ENCODE results near the gene GOLT1B.
A peak's percentile ranks its signal among the peaks of the same experiment; 100 is the strongest.

Gene GOLT1B

DNA sequence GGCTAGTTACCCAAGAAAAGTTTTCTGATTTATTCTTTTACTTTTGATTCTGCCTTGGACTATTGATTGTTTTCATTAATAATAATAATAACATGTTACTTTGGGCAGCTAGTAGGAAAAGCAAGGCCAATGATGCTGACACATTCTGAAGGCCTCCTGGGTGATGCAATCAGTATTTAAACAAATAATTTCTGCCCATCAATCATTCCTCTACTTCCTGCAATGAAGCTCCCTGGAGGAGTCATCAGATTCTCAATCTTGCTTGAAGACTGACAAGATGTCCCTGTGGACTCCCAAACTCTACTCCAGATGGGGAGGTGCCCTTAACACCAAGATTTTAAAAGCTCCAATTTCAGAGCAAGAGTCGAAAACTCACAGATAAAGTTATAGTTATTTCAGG is 24.5 kb downstream of the GOLT1B start, which contains the start of gene SPX:
Gene SPX (plus strand): TSS at position 244 of the 400 bp plus-strand sequence. CDS start 177 bp downstream, outside the sequence.
- DNase-seq = no peak

DNA sequence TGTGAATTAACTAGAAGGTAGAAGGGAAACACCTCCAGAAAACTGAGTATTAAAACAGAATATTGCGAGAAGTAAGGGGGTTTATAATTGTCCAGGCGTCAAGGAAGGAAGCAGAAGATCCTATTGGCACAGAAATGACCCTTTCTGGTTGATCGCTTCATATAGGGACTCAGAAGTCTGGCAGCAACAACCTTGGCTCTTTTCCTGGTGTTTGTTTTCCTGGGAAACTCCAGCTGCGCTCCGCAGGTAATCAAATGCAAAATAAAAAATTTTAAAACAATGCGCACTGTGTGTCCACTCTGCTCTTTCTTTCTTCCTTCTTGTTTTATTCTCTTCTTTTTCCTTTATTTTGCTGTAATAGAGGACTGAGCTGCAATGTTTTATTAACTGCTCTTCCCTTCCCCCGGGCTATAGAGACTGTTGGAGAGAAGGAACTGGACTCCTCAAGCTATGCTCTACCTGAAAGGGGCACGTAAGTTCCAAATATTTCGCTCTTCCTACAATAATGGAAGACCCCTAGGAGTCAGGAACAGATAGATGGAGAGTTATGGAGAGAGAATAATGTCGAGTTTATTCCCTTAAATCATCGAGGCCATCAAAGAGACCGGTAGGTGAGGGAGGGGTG is 25.2 kb downstream of the GOLT1B start:
- no peak for DNase-seq

DNA sequence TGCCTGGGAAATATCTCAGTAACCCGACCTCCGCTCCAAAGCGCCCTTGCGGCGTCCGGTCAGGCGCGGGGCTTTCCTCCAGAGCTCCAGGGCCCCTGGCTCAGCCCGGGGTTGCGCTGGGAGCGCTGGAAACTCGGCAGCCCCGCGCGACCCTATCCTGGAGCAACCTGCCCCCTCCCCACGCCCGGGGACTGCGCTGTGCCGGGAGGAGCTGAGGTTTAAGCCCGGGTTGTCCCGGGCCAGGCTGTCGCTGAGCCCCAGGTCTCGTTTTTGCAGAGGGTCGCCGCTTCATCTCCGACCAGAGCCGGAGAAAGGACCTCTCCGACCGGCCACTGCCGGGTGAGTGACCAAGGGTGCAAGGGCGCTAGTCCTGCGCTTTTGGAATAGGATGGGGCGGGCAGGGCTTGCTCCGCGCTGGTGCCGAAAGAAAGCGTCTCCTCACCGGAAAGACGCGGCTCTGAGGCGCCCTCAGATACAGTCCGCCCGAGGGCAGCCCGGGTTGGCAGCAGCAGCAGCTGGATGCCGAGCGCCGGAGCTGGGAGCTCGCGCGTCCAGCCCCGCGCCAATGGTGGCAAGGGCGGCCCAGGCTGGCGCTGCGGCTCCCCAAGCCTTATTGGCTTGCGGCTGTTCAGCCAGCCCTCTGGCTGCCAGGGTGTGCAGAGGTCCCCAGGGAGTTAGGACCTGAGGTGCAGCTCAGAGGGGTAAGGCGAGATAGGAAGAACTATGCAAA is 26.0 kb downstream of the GOLT1B start:
- DNase-seq = peak; percentile 20

DNA sequence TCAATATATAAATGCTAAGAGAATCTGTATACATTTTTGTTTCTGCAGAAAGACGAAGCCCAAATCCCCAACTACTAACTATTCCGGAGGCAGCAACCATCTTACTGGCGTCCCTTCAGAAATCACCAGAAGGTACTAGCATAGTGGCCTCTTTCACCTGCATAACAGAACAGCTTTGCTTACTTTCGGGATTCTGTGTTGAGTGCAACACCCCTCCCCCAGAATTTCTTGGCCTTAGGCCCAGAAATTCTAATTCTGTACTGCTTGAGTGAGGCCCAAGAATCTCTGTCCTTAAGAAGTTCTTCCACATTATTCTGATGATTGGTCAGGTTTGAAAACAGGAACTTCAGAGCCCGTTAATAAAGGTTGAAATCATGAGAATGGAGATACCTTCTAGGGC is 27.4 kb downstream of the GOLT1B start:
- DNase-seq = no peak

DNA sequence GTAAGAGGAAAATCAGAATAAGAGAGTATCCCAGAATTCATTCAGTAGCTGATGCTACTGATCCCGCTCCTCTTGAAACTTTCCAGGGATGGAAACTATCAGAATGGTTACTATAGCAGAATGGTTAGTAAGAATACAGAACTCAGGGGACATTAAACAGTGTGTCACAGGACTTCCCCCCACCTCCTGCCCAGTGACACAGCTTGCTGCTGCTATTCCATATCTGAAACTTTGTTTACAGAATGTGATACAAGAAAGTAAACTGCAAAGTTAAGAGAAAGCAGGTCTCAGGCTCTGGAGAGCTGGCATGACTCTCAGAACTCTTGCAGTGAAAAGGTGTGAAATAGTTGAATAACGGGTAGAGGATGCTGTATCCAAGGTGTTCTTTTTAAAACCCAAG is 27.9 kb downstream of the GOLT1B start:
- no peak for DNase-seq

DNA sequence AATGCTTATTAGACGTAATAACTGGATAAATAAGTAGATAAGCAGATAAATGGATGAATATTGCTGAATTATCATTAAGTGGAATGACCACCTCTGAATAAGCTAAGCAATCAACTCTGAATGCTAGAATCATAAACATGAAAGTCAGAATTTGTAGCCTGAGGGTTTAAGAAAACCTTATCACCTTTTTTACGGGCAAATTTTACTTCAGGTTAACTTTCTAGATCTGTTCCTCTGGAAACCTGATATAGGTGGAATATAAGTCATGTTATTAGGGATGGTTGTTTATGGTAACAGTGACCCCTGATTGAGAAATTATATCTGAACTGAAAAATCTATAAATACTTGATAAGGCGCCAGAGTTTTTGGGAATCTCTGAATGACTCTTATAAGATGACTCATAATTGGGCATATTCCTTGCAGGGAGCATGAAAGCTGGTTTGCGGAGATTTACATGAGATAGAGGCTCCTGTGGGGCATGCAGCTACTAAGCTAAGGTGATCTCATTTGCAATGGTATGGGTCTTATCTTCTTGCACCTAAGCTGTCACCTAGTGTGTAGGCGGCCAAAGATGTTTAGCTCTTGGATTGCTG is 36.6 kb downstream of the GOLT1B start:
- DNase-seq = no peak

DNA sequence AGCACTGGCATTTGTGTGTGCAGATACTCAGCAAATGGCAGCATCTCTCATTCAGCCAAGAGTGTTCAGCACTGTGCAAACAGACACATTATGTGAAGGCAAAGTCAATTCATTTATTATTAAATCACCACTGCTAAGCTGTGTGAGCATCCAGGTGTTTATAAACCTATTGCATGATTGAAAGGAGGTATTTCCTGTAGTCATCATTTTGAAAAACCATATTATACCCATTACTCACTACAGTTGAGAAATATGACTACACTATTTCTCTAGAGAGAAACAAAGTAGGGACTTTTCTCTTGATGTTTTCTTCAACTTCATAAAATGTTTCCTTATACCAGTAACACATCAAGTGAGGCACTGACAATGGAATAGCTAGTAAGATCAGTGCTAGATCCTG is 38.2 kb downstream of the GOLT1B start:
- DNase-seq = no peak

DNA sequence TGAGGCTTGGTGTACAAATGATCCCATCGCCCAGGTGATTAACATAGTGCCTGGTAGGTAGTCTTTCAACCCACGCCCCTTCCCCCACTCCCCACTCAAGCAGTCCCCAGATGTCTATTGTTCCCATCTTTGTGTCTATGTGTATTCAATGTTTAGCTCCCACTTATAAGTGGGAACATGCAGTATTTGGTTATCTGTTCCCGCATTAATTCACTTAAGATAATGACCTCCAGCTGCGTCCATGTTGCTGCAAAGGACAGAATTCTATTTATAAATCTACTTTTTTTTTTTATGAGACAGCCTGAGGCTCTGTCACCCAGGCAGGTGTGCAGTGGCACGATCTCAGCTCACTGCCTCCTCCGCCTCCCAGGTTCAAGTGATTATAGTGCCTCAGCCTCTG is 40.2 kb downstream of the GOLT1B start:
- DNase-seq = no peak

DNA sequence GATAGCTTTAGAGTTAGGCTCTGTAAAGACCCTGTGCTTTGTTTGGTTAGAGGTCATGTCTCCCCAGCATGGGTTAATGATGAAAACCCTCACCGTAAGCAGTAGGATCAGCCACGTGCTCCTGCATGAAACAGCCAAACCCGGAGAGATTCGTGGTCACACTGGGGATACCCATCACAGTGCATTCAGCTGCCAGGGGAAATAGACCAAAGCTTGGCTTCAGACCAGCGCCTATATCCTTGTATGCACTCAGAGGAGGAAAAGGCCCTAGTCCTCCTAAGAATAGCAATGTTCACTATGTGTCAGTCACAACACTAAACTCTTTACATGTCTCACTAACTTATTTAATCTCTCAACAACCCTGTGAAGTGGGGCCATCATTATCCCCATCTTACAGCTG is 40.8 kb downstream of the GOLT1B start:
- DNase-seq = no peak

DNA sequence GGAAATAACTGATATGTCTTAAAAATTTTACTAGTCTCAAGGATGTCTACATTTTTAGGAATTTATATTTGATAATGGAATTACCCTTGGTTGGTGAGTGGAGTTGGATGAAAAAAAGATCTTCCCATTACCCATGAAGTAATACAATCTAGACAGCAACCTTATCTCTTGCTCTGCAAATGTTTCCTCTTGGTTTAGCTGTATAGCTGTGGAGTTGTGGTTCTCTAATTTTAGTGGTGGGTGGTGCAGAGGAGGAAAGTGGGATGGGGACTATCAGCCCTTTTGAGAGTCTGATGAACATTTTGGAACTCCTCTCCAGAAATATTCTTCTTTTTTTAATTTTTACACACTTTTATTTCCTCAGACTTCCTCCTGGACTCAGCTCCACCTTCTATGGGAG is 41.6 kb downstream of the GOLT1B start:
- no peak for DNase-seq

DNA sequence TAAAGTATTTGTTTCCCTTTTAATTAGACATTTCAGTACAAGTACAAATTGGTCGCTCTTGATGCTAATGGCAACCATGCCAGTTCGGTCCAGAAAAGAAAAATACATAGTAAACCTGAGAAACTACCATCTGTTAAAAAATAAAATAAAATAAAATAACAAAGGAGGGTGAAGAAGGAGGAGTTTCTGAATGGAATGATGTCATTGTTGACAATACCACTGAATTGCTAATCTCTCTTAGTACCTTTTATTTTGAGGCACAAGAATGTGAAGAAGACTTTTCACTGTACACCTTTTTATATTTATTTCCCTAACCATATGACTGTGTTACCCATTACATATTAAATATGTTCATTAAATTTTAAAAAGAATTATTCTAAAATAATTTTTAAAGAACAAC is 44.0 kb downstream of the GOLT1B start:
- no peak for DNase-seq

DNA sequence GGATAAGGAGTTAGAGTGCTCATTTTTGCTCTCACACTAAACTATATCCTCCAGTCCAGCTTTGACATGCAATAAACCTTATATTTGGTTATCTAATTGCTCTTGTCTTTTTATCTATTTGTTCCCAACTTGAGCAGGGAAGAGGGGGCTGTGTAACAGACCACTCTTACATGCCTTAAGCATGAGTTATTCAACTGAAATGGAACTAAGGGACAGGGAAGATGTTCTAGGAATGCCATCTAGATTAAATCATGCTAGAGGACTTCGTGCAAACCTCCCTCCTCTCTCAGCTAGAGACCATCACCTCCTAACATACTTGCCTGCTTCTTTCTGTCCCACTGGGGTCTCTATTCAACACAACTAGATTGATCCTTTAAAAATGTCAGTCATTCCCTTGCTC is 45.1 kb downstream of the GOLT1B start:
- DNase-seq = no peak

DNA sequence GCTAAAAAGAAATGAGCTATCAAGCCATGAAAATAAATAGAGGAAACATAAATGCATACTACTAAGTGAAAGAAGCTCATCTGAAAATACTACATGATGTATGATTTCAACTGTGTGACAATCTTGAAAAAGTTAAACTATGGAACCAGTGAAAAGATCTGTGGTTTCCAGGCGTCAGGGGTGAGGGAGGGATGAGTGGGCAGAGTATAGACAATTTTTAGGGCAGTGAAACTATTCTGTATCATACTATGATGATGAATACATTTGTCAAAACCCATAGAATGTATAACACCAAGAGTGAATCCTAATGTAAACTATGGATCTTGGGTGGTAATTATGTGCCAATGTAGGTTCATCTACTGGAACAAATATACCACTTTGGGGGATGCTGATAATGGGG is 45.8 kb downstream of the GOLT1B start:
- DNase-seq = no peak

DNA sequence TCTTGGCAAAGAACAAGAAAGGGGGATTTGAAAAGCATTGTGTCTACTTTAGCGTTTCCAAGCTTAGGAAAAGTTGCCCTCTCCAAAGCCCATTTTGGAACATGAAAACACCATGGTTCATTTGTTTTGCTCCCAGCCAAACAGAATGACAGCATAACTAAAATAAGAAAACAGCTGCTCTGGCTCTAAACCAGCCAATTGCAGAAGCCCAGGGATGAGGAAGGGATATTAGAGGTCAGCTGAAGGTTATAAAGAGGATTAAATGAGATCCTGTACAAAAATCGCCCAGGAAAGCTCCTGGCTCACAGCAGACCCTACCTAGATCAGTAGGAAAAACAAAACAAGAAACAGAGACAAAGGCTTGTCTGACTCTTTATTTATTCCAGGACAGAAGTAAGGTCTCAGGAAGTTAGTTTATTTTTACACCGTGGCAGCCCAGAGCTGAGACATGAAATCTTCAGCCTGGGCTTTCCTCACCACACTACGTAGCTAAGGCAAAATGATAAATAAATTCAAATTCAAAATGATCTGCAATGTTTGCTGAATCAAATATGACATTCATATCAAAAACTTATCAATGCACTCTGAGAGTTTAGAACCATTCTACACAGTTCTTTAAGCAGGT is 50.4 kb downstream of the GOLT1B start:
- no peak for DNase-seq

DNA sequence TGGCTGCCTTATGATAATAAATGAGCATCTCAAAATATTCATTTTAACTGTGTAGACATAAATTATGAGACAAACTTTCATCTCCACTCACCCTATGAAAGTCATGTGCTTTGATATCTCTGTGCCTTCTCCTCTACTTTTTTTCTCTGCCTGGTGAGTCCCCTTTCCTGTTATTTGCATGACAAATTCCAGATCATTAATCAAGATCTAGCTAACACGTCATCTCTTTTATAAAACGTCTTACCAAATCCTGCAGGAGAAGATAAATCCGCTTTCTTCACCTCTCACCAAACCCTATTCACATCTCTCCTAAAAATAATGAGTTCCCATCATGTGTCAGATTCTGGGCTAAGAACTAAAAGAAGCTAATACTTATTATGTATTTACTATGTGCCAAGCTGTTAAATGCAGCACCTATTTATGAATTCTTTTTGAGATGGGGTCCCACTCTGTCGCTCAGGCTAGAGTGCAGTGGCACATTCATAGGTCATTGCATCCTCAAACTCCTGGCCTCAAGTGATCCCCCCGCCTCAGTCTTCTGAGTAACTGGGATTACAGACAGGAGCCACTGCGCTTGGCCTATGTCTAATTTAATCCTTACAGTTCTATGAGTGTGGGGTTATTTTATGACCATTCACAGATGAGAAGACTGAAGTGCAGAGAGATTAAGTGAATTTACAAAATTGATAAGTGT is 51.2 kb downstream of the GOLT1B start:
- no peak for DNase-seq

DNA sequence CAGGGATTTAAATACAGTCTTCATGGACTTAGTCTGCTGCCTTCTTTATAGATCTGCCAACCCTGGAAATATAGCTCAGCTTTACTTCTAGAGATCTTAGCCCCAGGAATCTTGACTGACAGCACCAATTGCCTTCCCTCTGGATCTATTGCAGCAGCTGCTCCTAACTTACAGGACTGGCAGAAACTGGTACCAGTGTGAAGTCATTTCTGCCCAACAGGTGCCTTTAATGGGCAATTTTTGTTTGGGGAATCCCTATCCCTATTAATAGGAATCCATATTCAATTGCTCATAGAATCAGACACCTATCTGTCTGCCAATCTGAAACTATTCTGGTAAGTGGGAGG is 51.7 kb downstream of the GOLT1B start:
- DNase-seq = no peak

DNA sequence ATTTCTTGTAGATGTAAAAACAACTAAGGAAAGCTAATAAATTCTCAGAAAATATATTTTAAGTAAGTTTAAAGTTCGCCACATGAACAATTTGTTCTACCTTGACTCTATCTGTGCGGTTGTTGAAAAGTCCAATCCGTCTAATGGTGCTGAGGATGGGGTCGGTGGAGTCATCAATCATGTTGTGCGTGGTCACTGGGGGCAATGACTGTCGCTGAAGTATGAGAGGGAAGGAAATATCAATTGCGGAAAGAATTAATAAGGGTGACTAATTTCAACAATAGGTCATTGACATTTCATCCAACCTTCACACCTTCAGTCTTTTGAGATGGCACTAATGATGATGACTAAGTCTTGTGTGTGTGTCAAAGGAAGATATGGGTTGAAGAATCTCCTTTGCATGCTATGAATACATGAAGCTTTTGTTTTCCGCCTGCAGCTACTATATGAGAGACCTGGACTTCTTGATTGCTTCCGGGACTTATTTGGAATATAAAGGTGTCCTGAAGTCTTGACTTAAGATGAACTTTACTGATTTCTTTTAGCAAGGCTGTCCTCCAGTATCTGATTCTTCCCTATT is 56.6 kb downstream of the GOLT1B start:
- no peak for DNase-seq

DNA sequence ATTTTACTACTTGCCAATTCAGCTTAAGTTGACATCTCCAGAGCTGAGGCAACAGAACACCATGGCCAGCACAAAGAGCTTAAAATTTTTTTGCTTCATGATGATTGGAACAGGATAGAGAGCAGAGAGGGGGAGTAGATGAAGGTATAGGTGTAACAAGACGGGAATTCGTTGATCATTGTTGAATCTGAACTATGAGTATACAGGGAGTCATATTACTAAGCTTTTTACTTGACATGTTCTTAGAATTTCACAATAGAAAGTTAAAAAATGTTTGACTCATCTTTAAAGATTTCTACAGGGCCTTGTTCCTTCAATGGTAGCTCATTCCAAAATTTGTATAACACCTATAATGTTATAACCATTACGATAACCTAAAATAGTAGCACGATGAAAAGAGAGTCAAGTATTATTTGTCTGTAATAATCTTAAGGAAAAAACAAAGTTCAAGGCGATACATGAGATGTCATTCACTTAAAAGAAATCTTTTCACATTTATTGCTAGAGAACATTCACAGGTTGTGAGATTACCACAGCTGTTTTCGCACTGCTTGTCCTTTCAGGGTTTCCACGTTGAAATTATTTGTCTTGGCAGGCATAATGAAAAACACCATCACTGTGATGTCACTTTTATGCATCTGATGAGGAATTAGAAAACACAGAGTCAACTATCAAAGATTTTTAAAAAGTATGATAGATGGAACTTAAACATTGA is 58.4 kb downstream of the GOLT1B start:
- DNase-seq = no peak

DNA sequence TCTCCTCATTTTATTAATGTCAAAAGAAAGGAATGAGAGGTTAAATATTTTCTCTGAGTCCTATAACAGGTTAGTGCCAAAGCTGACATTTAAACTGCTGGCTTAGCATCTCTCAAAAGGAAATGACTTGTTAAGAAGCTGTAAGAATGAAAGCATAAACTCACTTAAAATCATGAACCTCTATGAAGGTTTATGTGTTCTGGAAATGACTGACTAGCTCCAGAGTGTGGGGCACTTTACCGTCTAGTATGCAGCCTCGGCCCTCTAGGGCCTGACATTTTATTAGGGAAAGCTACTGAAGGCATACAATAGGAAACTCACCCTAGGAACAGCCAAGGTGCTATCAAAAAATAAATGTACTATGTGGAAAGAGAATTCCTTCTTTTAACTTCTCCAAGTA is 59.6 kb downstream of the GOLT1B start:
- DNase-seq = no peak

DNA sequence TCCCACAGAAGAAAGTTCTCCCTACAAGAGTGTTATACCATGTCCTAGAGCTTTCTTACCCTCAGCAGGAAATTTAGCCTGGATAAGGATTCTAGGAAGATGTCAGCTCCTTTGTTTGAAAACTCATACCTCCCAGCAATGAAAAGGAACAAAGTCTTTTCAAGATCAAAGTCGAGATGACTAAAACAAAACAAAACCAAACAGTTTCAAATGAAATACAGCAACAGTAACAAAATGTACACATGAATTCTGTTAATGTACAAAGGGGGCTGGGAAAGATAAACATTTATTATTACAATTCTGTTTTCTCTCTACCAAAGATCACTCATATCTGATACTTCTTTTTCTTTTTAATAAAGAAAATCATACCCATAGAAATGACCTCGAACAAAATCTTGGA is 61.3 kb downstream of the GOLT1B start:
- no peak for DNase-seq

DNA sequence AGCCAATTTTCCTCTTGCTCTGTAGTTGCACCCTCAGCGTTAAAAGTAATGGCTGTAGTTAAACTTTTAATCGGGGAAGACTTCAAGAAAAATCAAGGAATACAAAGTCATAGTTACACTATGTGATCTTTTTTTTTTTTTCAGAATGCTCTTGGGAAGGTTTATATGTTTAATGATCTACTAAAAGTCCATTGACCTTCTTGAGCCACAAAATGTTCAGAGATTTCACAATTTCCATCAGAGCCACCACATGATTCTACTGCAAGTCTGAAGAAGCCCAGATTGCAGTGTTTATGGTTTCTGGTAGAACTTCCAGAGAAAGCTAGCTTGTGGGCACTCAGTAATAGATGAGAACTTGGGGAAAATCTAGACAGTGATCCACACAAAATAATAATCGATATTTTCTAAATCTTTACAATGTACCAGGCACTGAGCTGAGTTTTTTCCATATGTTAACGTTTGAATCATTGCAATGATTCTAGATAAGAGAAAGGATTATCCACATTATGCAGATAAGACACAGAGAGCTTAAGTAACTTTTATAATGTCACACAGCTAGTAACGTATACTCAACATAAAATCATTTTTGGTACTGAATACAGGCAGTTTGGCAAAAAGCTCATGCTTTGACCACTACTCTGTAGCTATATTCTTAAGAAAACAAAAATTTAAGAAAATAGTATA is 64.8 kb downstream of the GOLT1B start:
- DNase-seq = no peak

DNA sequence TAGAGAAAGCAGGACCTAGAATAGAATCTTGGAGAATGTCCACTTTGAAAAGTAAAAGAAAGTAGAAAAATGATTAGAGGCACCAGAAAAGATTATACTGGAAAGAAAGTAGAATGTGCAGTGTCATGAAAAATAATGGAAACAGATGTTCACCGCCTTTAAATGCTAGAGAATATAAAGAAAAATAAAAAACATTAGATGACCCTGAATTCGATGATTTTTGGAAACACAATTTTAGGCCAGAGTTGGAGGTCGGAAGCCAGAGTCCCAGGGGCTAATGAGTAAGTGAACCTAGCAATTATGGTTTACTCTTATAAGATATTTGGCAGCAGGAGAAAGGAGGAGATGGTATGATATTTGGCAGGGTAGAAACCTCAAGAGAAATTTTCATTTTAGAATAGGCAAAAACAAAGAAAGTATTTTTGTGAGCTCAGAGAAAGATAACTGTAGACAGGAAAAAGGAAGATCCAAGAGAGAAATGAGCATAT is 65.4 kb downstream of the GOLT1B start:
- DNase-seq = no peak
